HCT116 (cell line): Measurements from ENCODE around the gene SLC1A6. TPM values are rescaled to one million over a fixed set of nuclear protein-coding genes. Genes with fewer than 3 reads are reported as not detected.

ENCODE experiments used
- ATAC-seq: fragments of 200-7000 bp; cut with Tn5 transposase; 2 replicates; pipeline ENCODE4 v1.9.1; 2020; ENCODE audit warnings: mild to moderate bottlenecking, moderate library complexity
- BruUV-seq: library from RNA; stranded (reverse); fragments of 400-500 nt; replicated peaks from 2 replicates; lab custom pipeline; 2021; lab: Mats Ljungman, UMichigan
- CTCF ChIA-PET: fragments of 300-600 bp; sonication (Branson Sonifier 250); formaldehyde crosslinking; loops from one replicate; lab custom pipeline; 2021; ENCODE audit warnings: antibody characterized with exemption; lab: Charles Lee
- POLR2A ChIA-PET: fragments of 300-600, 350-600 bp; sonication (Branson Sonifier 250); formaldehyde crosslinking; loops from one replicate; lab custom pipeline; 2021; ENCODE audit warnings: antibody characterized with exemption; lab: Charles Lee
- RAD21 ChIA-PET, 2 experiments: fragments of 300-600 bp; sonication (Branson Sonifier 250); formaldehyde crosslinking; loops; one replicate each; lab custom pipeline; 2023; ENCODE audit warnings: low total read pairs in 2 of 2; ENCODE audit not compliant: uncharacterized antibody in 2 of 2, unreplicated experiment in 2 of 2, low non-redundant PET in 1 of 2; lab: Charles Lee
- DNase-seq: peaks from one replicate; pipeline ENCODE4 v3.0.0-alpha.2; 2010; ENCODE audit warnings: low read depth, low spot score
- H2AFZ ChIP-seq: fragments of 200-600 bp; shearing (Covaris generic), sonication (generic); 2 replicates; pipeline ENCODE4 v1.6.1; 2017; ENCODE audit warnings: low read depth, mixed run types, mixed read lengths, antibody characterized with exemption, low read length; ENCODE audit not compliant: poor library complexity, severe bottlenecking
- H3K27ac ChIP-seq: 2 replicates; pipeline ENCODE4 v1.5.1; 2012; ENCODE audit warnings: low read depth, low read length
- H3K27me3 ChIP-seq: fragments of 200-600 bp; sonication (generic); 2 replicates; pipeline ENCODE4 v1.6.1; 2016; ENCODE audit warnings: mixed run types, low read length, mixed read lengths; ENCODE audit not compliant: insufficient read depth
- H3K36me3 ChIP-seq, 2 experiments: fragments of 200-500 bp in 1 of 2; fragments of 200-600 bp in 1 of 2; sonication (Bioruptor generic) in 1 of 2; sonication (generic) in 1 of 2; 2 replicates each; pipeline versions ENCODE4 v1.5.1 to v1.6.1; 2014 to 2016; ENCODE audit warnings: low read length in 2 of 2, inconsistent platforms in 1 of 2, mixed read lengths in 1 of 2, mixed run types in 1 of 2; ENCODE audit not compliant: insufficient read depth in 2 of 2, control insufficient read depth in 1 of 2
- H3K4me1 ChIP-seq, 2 experiments: fragments of 200-600 bp in 1 of 2; sonication (generic) in 1 of 2; 2 replicates each; pipeline versions ENCODE4 v1.5.1 to v1.6.1; 2012 to 2017; ENCODE audit warnings: low read length in 2 of 2, inconsistent platforms in 1 of 2, mild to moderate bottlenecking in 1 of 2, mixed read lengths in 1 of 2, mixed run types in 1 of 2, moderate library complexity in 1 of 2; ENCODE audit not compliant: insufficient read depth in 2 of 2, control insufficient read depth in 1 of 2
- H3K4me2 ChIP-seq: fragments of 200-600 bp; sonication (generic); 2 replicates; pipeline ENCODE4 v1.6.1; 2017; ENCODE audit warnings: mixed run types, low read length, mixed read lengths
- H3K4me3 ChIP-seq, 2 experiments: fragments of 200-600 bp in 1 of 2; sonication (generic) in 1 of 2; replicated peaks in 1 of 2; 2 replicates each; pipeline ENCODE4 v1.5.1; 2011 to 2016; ENCODE audit warnings: low read length in 2 of 2, control low read depth in 1 of 2, low read depth in 1 of 2, mild to moderate bottlenecking in 1 of 2, mixed read lengths in 1 of 2, mixed run types in 1 of 2
- H3K79me2 ChIP-seq: fragments of 200-600 bp; sonication (generic); 2 replicates; pipeline ENCODE4 v1.6.1; 2017; ENCODE audit warnings: mild to moderate bottlenecking, mixed run types, low read length, moderate library complexity, mixed read lengths; ENCODE audit not compliant: insufficient read depth
- H3K9ac ChIP-seq: fragments of 200-600 bp; sonication (generic); 2 replicates; pipeline ENCODE4 v1.6.1; 2016; ENCODE audit warnings: low read length, mixed read lengths
- H3K9me2 ChIP-seq: fragments of 200-600 bp; sonication (generic), shearing (Covaris generic); 2 replicates; pipeline ENCODE4 v1.6.1; 2017; ENCODE audit warnings: mixed run types, mild to moderate bottlenecking, moderate library complexity; ENCODE audit not compliant: insufficient read depth
- H3K9me3 ChIP-seq, 2 experiments: fragments of 200-500 bp in 1 of 2; fragments of 200-600 bp in 1 of 2; sonication (Bioruptor generic) in 1 of 2; sonication (generic) in 1 of 2; 2 replicates each; pipeline ENCODE4 v1.6.1; 2014 to 2017; ENCODE audit warnings: low read length in 2 of 2, mixed read lengths in 2 of 2, inconsistent platforms in 1 of 2, low read depth in 1 of 2, mild to moderate bottlenecking in 1 of 2, mixed run types in 1 of 2, moderate library complexity in 1 of 2; ENCODE audit not compliant: control insufficient read depth in 1 of 2, insufficient read depth in 1 of 2
- H4K20me1 ChIP-seq: fragments of 200-600 bp; sonication (generic), shearing (Covaris generic); 2 replicates; pipeline ENCODE4 v1.6.1; 2017; ENCODE audit warnings: mixed run types, mild to moderate bottlenecking, moderate library complexity; ENCODE audit not compliant: insufficient read depth
- CBX3 ChIP-seq: IDR thresholded peaks from 2 replicates; pipeline ENCODE4 v1.6.1; 2012; ENCODE audit warnings: low read depth
- EZH2 ChIP-seq: fragments of 200-600 bp; sonication (generic); IDR thresholded peaks from 2 replicates; pipeline ENCODE4 v1.6.1; 2017; ENCODE audit warnings: antibody characterized with exemption, mixed run types
- FOSL1 ChIP-seq: IDR thresholded peaks from 2 replicates; pipeline ENCODE4 v1.6.1; 2012; ENCODE audit warnings: low read depth
- JUND ChIP-seq: IDR thresholded peaks from 2 replicates; pipeline ENCODE4 v1.6.1; 2012
- POLR2A ChIP-seq: IDR thresholded peaks from 2 replicates; pipeline ENCODE4 v1.7.0; 2011; ENCODE audit warnings: borderline replicate concordance; ENCODE audit not compliant: insufficient read depth, insufficient read length; ENCODE audit errors: extremely low read depth
- RAD21 ChIP-seq: IDR thresholded peaks from 2 replicates; pipeline ENCODE4 v1.6.1; 2012; ENCODE audit warnings: low read depth, mild to moderate bottlenecking
- SIN3A ChIP-seq: IDR thresholded peaks from 2 replicates; pipeline ENCODE4 v1.6.1; 2012; ENCODE audit warnings: low read depth
- TCF7L2 ChIP-seq: IDR thresholded peaks from 2 replicates; pipeline ENCODE4 v1.7.0; 2011; ENCODE audit warnings: borderline replicate concordance, inconsistent platforms; ENCODE audit not compliant: insufficient read depth, insufficient read length; ENCODE audit errors: extremely low read depth
- intact Hi-C: fragments of 100-400 bp; cut with micrococcal nuclease; formaldehyde crosslinking; loops from 2 replicates; pipeline ENCODE4 v1.10.0; 2022
- total RNA-seq: library from RNA; stranded (reverse); gene quantifications from one replicate; pipeline ENCODE4 v1.2.1, GENCODE V29; 2021; ENCODE audit not compliant: unreplicated experiment
- TF ChIP-seq, protein P1 (sequence below): IDR thresholded peaks from 2 replicates; pipeline ENCODE4 v1.6.1; 2012
- TF ChIP-seq, protein P2 (sequence below): IDR thresholded peaks from 2 replicates; pipeline ENCODE4 v1.6.1; 2011; ENCODE audit warnings: mild to moderate bottlenecking, low read length, moderate library complexity; ENCODE audit not compliant: insufficient replicate concordance; ENCODE audit errors: extremely low read depth

SLC1A6 gene
- total RNA-seq, 1 experiment from 2014 or later = not detected

DNA sequence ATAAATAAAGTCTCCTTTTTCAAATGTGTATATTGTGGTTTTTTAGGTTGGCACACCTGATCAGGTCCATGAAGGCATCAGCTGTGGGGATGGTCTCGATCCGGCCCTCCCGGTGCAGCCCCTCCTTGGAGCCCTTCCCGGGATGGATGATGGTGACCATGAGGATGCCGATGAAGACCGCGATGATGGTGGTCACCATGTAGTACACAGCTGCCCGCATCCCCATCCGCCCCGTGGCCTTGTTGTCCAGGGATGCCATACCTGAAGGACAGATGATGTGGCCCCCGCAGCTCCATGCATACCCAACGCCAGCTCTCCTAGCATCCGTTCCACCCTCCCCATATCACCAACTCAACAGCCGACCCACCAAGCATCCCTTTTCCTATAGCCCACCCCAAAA lies 11.4 kb downstream of the SLC1A6 start:
- Histone ChIP-seq H3K4me1 (no peaks in the 10 kb centered on the region), H3K36me3 (no peaks in the 10 kb centered on the region)
- TF ChIP-seq, protein P1, sequence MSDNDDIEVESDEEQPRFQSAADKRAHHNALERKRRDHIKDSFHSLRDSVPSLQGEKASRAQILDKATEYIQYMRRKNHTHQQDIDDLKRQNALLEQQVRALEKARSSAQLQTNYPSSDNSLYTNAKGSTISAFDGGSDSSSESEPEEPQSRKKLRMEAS = no peak
- TF ChIP-seq CBX3 (no peak), EZH2 (no peak), SIN3A (no peak), JUND (no peak), FOSL1 (no peak), RAD21 (no peak), POLR2A (no peak), TCF7L2 (no peak)
- TF ChIP-seq, protein P2, sequence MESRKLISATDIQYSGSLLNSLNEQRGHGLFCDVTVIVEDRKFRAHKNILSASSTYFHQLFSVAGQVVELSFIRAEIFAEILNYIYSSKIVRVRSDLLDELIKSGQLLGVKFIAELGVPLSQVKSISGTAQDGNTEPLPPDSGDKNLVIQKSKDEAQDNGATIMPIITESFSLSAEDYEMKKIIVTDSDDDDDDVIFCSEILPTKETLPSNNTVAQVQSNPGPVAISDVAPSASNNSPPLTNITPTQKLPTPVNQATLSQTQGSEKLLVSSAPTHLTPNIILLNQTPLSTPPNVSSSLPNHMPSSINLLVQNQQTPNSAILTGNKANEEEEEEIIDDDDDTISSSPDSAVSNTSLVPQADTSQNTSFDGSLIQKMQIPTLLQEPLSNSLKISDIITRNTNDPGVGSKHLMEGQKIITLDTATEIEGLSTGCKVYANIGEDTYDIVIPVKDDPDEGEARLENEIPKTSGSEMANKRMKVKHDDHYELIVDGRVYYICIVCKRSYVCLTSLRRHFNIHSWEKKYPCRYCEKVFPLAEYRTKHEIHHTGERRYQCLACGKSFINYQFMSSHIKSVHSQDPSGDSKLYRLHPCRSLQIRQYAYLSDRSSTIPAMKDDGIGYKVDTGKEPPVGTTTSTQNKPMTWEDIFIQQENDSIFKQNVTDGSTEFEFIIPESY = no peak
- TF ChIP-seq, all 23 proteins: peak for 0
- no peak overlapping the region for H3K27ac ChIP-seq
- H3K4me3 ChIP-seq = no peak overlapping the region
- intact Hi-C loops = no loop called here
- ATAC-seq (no peak), DNase-seq (no peak)
- BruUV-seq = no TSS peak
- ChIA-PET RAD21 (no interaction called here), POLR2A (no interaction called here), CTCF (no interaction called here)
- H3K4me2 ChIP-seq = no peak overlapping the region
- H3K79me2 ChIP-seq = no peaks in the 10 kb centered on the region
- H3K9me3 ChIP-seq = no peaks in the 10 kb centered on the region
- H2AFZ ChIP-seq = no peak overlapping the region
- no peaks in the 10 kb centered on the region for H3K9me2 ChIP-seq
- H3K27me3 ChIP-seq = 0 out of 2 replicates have a peak, but pooled peaks cover 5% of the 10 kb centered on the region
- no peaks in the 10 kb centered on the region for H4K20me1 ChIP-seq
- H3K9ac ChIP-seq = no peak overlapping the region
